ENCODE results near the gene GMIP.
"Not testable (repeated sequence)": the region's sequence is repeated elsewhere in the genome, so short reads cannot be mapped to it uniquely, and the experiment has no call there.

GMIP gene

DNA sequence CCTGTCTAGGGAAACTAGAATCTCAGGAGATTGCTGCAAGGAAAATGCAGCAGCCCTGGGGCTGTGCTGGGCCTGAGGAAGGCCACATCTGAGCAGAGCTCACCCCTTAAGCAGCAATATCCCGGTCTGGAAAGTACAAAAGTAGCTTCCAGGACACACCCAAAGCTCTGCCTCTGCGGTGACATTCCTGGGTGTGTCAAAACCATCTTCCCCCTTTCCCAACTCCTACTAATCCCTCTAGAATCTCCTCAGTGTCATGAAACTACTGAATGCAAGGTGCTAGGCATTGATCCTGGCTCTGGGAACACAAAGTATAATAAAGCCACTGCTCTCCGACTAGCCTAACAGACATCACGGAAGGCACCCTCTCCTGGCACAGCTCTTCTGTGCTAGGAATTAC lies 30.0 kb downstream of the GMIP start:
- Histone ChIP-seq H3K4me3 (no peak overlapping the region), H3K4me2 (no peak overlapping the region), H3K27ac (no peak overlapping the region), H3K27me3 (no peaks in the 10 kb centered on the region), H3K4me1 (peaks cover 20% of the 10 kb centered on the region), H3K9ac (no peak overlapping the region), H4K20me1 (no peaks in the 10 kb centered on the region), H3K9me3 (no peaks in the 10 kb centered on the region), H3K36me3 (no peaks in the 10 kb centered on the region)
- no peak for TF ChIP-seq Cebpa-rat (IDR thresholded peaks at IDR 0.05)

DNA sequence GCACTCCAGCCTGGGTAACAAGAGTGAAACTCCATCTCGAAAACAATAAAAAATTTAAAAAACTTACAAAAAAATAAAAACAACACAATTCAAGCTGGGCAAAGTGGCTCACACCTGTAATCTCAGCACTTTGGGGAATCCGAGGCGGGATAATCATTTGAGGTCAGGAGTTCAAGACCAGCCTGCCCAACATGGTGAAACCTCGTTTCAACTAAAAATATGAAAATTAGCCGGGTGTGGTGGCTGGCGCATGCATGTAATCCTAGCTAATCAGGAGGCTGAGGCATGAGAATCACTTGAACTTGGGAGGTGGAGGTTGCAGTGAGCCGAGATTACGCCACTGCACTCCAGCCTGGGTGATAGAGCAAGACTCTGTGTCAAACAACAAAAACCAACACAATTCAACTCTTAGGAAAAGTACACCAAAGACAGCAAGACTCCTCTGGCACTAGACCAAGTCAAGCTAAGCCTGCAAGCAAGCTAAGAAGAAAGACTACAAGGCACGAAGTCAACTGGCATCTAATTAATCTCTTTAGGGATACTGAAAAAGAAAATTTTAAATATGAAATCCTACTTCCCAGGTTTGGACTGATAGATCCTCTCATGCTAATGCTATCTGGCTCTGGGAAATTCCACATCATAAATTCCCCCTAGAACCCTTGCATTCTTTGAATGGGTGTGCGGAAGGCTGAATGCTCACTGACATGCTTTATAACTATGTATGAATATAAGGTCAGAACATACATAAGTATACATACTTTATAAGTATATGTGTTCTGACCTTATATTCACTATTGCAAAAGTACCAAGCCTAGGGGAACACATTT lies 32.9 kb downstream of the GMIP start:
- Histone ChIP-seq H3K36me3 (no peaks in the 10 kb centered on the region), H3K27ac (no peak overlapping the region), H4K20me1 (no peaks in the 10 kb centered on the region), H3K27me3 (no peaks in the 10 kb centered on the region), H3K4me3 (no peak overlapping the region), H3K4me2 (no peak overlapping the region), H3K9me3 (no peaks in the 10 kb centered on the region), H3K4me1 (peaks cover 21% of the 10 kb centered on the region), H3K9ac (no peak overlapping the region)
- TF ChIP-seq Cebpa-rat (IDR thresholded peaks at IDR 0.05): no peak

DNA sequence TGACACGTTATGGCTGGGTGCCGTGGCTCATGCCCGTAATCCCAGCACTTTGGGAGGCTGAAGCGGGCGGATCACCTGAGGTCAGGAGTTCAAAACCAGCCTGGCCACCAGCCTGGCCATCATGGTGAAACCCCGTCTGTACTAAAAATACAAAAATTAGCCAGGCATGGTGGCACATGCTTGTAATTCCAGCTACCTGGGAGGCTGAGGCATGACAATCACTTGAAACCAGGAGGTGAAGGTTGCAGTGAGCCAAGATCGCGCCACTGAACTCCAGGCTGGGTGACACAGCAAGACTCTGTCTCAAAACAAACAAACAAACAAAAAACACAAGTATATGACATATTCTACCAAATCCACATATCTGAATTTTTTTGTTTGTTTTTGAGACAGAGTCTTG lies 36.8 kb downstream of the GMIP start:
- H3K36me3 ChIP-seq, H3K27me3 ChIP-seq, H3K9me3 ChIP-seq, H3K9ac ChIP-seq, H3K4me3 ChIP-seq, H4K20me1 ChIP-seq: not testable (repeated sequence)
- Histone ChIP-seq H3K27ac (peak overlapping the region; percentile 63; the same call in 1 of the 2 replicates), H3K4me2 (peak overlapping the region; percentile 29; the same call in 1 of the 2 replicates), H3K4me1 (peaks cover 38% of the 10 kb centered on the region)

DNA sequence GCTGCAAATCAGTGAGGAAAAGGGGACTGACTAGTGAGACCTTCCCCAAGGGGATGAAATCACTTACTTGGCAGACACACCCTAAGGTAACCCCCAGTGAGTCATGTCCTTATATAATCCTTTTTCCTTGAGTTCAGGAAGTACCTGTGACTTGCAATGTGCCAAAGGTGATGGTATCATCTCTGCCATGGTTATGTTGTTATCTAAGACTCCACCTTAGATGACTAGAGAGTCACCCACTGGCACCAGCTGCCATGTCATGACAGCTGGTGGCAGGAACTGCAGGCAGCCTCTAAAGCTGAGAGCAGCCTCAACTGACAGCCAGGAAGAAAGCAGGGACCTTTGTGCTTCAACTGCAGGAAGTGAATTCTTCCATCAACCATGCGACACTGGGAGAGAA lies 37.4 kb downstream of the GMIP start:
- TF ChIP-seq Cebpa-rat (IDR thresholded peaks at IDR 0.05): no peak
- Histone ChIP-seq H3K9me3 (no peaks in the 10 kb centered on the region), H4K20me1 (no peaks in the 10 kb centered on the region), H3K4me3 (no peak overlapping the region), H3K27ac (peak overlapping the region; percentile 63), H3K27me3 (no peaks in the 10 kb centered on the region), H3K4me1 (peaks cover 45% of the 10 kb centered on the region), H3K4me2 (peak overlapping the region; percentile 29), H3K36me3 (no peaks in the 10 kb centered on the region), H3K9ac (no peak overlapping the region)

DNA sequence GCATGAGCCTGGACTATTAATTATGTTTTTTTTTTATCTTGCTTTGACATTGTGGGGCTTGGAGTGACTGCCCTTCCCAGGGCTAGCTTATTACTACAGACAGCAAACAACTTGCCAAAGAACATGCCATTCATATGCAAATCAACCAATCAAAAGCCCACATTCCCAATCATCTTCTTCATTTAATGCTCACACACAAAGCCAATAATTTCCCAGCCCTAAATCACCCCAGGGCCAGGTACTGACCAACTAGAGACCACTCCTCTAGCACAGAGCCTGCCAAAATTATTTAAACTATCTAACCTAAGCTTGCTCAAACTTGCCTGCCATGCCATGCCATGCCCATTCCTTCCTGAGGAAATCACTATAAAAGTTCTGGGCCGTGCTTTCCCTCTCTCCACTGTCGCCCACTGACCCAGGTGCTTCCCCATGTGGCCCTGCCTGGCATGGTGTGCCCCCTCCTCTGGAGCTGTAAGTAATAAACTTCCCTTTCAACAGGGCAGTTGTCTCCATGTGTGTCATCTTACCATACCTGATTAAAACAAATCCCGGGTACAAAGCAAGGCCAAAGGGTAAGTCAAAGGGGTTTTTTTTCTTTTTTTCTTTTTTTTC lies 40.6 kb downstream of the GMIP start:
- no peak overlapping the region for H3K9ac ChIP-seq
- no peak for TF ChIP-seq Cebpa-rat (IDR thresholded peaks at IDR 0.05)
- H3K4me1 ChIP-seq: peaks cover 61% of the 10 kb centered on the region
- H3K36me3 ChIP-seq: no peaks in the 10 kb centered on the region
- H3K9me3 ChIP-seq: no peaks in the 10 kb centered on the region
- H4K20me1 ChIP-seq: no peaks in the 10 kb centered on the region
- H3K27ac ChIP-seq: 0 out of 2 replicates have a peak overlapping the region, but pooled peaks have one; percentile 7
- H3K4me2 ChIP-seq: peak overlapping the region; percentile 29
- H3K4me3 ChIP-seq: no peak overlapping the region
- no peaks in the 10 kb centered on the region for H3K27me3 ChIP-seq

DNA sequence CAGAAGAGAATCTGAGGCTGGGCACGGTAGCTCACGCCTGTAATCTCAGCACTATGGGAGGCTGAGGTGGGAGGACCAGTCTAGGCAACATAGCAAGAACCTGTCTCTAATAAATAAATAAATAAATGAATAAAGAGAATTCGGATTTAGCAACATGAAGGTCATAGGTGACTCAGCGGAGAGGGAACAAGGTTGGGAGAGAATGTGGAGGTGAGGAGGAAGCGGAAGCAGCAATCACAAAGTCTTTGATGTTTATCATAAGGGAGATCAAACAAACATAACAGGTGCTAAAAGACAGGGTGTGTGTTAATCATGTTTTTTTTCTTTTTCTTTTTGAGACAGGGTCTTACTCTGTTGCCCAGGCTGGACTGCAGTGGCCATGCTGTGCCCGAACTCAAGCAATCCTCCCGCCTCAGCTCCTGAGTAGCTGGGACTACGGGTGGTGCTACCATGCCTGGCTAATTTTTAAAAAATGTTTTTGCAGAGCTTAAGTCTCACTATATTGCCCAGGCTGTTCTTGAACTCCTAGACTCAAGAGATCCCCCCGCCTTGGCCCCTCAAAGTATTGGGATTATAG lies 41.2 kb downstream of the GMIP start:
- no peaks in the 10 kb centered on the region for H3K9me3 ChIP-seq
- peaks cover 67% of the 10 kb centered on the region for H3K4me1 ChIP-seq
- no peak overlapping the region for H3K9ac ChIP-seq
- no peak overlapping the region for H3K4me3 ChIP-seq
- H3K4me2 ChIP-seq: no peak overlapping the region
- no peaks in the 10 kb centered on the region for H3K36me3 ChIP-seq
- H4K20me1 ChIP-seq: no peaks in the 10 kb centered on the region
- no peak for TF ChIP-seq Cebpa-rat (IDR thresholded peaks at IDR 0.05)
- H3K27ac ChIP-seq: 0 out of 2 replicates have a peak overlapping the region, but pooled peaks have one; percentile 7
- no peaks in the 10 kb centered on the region for H3K27me3 ChIP-seq

DNA sequence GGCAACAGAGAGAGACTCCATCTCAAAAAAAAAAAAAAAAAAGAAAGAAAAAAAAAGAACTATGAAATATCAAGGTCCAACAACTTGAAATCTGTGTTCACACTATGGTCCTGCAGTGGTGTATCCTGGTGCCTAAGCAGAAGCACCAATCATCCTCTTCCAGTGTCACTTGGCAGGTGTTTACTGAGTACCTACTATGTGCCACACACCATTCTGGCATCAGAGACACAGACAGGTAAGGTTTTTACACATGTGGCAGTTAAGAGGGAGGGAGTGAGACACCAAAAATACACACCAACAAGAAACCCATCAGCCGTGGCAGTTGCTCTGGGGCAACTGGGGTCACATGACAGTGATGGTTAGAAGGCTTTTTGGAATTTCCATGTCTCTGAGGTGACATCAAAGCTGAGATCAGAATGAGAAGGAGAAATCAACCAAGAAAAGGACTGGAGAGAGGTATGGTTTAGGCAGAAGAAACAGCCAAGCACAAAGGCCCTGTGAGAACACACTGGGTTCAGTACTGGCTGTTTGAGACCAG lies 42.6 kb downstream of the GMIP start:
- no peak for TF ChIP-seq Cebpa-rat (IDR thresholded peaks at IDR 0.05)
- Histone ChIP-seq H3K27ac (peak overlapping the region; percentile 29; the same call in 1 of the 2 replicates), H3K4me2 (peak overlapping the region; percentile 57), H3K9ac (no peak overlapping the region), H3K4me3 (no peak overlapping the region), H4K20me1 (no peaks in the 10 kb centered on the region), H3K9me3 (no peaks in the 10 kb centered on the region), H3K36me3 (no peaks in the 10 kb centered on the region), H3K4me1 (peaks cover 72% of the 10 kb centered on the region), H3K27me3 (no peaks in the 10 kb centered on the region)

DNA sequence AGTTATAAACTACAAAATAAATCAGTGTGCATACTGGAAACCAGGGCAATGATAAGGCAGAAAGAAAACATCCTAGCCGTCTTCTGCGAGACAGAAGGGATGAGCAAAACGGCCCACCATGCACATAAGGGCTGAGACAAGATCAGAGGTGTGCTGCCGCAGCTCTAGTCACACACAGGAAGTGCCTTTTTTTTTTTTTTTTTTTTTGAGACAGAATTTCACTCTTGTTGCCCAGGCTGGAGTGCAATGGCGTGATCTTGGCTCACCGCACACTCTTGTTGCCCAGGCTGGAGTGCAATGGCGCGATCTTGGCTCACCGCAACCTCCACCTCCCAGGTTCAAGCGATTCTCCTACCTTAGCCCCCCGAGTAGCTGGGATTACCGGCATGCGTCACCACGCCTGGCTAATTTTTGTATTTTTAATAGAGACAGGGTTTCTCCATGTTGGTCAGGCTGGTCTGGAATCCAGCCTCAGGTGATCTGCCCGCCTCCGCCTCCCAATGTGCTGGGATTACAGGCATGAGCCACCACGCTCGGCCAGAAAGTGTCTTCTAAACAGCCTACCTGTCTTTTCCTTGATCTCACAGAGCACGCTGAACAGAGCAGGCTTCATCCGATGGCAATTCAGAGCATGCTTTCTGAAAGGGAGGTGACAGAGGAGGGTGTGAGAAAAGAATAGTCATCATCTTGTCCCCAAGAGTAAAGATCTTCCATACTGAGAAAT lies 44.6 kb downstream of the GMIP start:
- not testable (repeated sequence) for H3K27me3 ChIP-seq, H3K4me3 ChIP-seq, H3K9ac ChIP-seq, H3K9me3 ChIP-seq, H3K36me3 ChIP-seq, H4K20me1 ChIP-seq
- H3K4me1 ChIP-seq: peaks cover 77% of the 10 kb centered on the region
- H3K4me2 ChIP-seq: peak overlapping the region; percentile 54
- H3K27ac ChIP-seq: 0 out of 2 replicates have a peak overlapping the region, but pooled peaks have one; percentile 53

DNA sequence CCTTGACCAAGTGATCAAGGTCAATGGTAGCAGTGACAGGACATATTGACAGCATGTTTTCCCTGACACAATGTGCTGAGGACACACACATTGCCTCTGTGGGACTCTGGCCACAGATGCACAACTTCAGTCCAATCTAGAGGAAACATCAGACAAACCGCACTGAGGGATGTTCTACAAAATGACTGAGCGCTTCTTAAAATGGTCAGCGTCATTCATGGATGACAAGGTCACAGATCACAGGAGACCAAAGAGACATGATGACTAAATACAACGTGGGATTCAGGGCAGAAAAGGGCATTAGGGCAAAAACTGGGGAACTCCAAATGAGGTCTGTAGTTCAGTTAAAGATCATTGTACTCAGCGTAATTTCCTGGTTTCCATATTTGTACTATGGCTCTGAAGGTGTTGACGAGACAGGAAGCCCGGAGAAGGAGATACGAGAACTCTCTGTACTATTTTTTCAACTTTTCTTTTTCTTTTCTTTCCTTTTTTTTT lies 45.6 kb downstream of the GMIP start:
- H3K4me2 ChIP-seq: peak overlapping the region; percentile 54
- no peaks in the 10 kb centered on the region for H4K20me1 ChIP-seq
- peaks cover 9% of the 10 kb centered on the region; the same call in 1 of the 2 replicates for H3K36me3 ChIP-seq
- no peak for TF ChIP-seq Cebpa-rat (IDR thresholded peaks at IDR 0.05)
- H3K9ac ChIP-seq: no peak overlapping the region
- H3K4me3 ChIP-seq: no peak overlapping the region
- no peaks in the 10 kb centered on the region for H3K9me3 ChIP-seq
- no peaks in the 10 kb centered on the region for H3K27me3 ChIP-seq
- peak overlapping the region; percentile 41 for H3K27ac ChIP-seq
- peaks cover 70% of the 10 kb centered on the region for H3K4me1 ChIP-seq
